Loucy (cell line): Measurements from ENCODE around the gene ZNF385B.

Source experiments
- EZH2phosphoT487 ChIP-seq: fragments of 200-600 bp; IDR thresholded peaks from 2 replicates; pipeline ENCODE4 v1.6.1; 2018; ENCODE audit warnings: antibody characterized with exemption, mild to moderate bottlenecking, moderate library complexity, borderline replicate concordance
- TF ChIP-seq, protein P1 (sequence below): fragments of 200-600 bp; sonication (generic); conservative IDR thresholded peaks from 2 replicates; pipeline ENCODE4 v1.5.1; 2014; ENCODE audit warnings: mild to moderate bottlenecking, antibody characterized with exemption, low read length

DNA sequence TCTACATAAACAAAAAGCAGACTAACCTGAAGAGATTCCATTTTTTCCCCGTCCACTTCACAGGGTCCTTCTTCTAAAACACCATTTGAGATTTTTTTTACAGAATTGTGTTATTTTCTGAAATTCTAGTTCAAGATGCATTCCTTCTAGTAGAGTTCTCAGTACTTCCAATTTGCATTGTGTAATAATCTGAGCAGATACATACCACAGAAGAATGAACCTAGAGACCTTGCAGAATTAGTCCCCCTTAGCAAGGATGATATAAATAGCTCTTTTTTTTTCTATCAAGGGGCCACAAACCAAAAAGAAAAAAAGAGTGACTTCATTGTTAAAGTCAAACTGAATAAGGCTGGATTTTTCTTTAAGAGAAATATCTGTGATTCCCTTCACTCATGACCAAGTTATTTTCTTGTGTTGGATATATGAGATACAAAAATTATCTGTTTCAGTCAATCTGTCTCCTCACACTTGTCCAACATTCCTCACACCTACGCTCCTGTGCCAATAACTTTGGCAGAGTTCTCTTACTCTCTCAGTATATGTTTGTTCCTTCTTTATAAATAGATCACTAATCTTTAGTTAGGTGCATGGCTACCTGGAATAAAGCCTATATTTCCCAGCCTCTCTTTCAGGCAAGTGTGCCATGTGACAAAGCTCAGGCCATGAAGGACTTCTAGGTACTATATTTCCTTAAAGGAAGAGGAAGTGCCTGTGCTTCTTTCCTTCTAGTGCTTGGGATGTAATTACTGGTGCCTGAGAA lies 183.5 kb downstream of the ZNF385B start:
- TF ChIP-seq, protein P1, sequence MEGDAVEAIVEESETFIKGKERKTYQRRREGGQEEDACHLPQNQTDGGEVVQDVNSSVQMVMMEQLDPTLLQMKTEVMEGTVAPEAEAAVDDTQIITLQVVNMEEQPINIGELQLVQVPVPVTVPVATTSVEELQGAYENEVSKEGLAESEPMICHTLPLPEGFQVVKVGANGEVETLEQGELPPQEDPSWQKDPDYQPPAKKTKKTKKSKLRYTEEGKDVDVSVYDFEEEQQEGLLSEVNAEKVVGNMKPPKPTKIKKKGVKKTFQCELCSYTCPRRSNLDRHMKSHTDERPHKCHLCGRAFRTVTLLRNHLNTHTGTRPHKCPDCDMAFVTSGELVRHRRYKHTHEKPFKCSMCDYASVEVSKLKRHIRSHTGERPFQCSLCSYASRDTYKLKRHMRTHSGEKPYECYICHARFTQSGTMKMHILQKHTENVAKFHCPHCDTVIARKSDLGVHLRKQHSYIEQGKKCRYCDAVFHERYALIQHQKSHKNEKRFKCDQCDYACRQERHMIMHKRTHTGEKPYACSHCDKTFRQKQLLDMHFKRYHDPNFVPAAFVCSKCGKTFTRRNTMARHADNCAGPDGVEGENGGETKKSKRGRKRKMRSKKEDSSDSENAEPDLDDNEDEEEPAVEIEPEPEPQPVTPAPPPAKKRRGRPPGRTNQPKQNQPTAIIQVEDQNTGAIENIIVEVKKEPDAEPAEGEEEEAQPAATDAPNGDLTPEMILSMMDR, result no peak
- TF ChIP-seq EZH2phosphoT487, result no peak
